ENCODE data around the gene TMEM14A.

The TMEM14A gene

GRCh38 chr6:52691718-52692117, 20.8 kb downstream of the TMEM14A start:
- no peaks in the 10 kb centered on the region for H3F3A ChIP-seq (ENCODE audit: insufficient read depth, low read length)
- H3K4me1 ChIP-seq (ENCODE audit: insufficient read depth, low read length, severe bottlenecking) = no peaks in the 10 kb centered on the region
- no peaks in the 10 kb centered on the region for H3K27me3 ChIP-seq (ENCODE audit: insufficient read depth, low read length)
- H3K79me2 ChIP-seq (ENCODE audit: insufficient read depth, low read length) = no peaks in the 10 kb centered on the region
- H3K4me3 ChIP-seq (ENCODE audit: low read depth, low read length, poor library complexity, severe bottlenecking) = no peak overlapping the region
- H3K9ac ChIP-seq (ENCODE audit: low read length) = no peak overlapping the region
- H3K4me2 ChIP-seq (ENCODE audit: low read length) = no peak overlapping the region
- H4K20me1 ChIP-seq (ENCODE audit: insufficient read depth, low read length) = no peaks in the 10 kb centered on the region
- H2AFZ ChIP-seq (ENCODE audit: low read length) = no peak overlapping the region
- H3K9me2 ChIP-seq (ENCODE audit: low read depth, low read length) = no peaks in the 10 kb centered on the region
- H3K27ac ChIP-seq (ENCODE audit: low read depth, low read length, poor library complexity, severe bottlenecking) = no peak overlapping the region
- no peaks in the 10 kb centered on the region for H3K9me3 ChIP-seq (ENCODE audit: low read length)
- TF ChIP-seq CTCF (IDR thresholded peaks at IDR 0.05; ENCODE audit: low read length) = no peak
- no peak for TF ChIP-seq EZH2 (IDR thresholded peaks at IDR 0.05; ENCODE audit: borderline replicate concordance, low read length)
- no peaks in the 10 kb centered on the region for H3K36me3 ChIP-seq (ENCODE audit: insufficient read depth, low read length)

GRCh38 chr6:52693773-52694172, 22.9 kb downstream of the TMEM14A start:
- Histone ChIP-seq H3K36me3 (ENCODE audit: insufficient read depth, low read length) (no peaks in the 10 kb centered on the region), H2AFZ (ENCODE audit: low read length) (no peak overlapping the region), H3K9me2 (ENCODE audit: low read depth, low read length) (no peaks in the 10 kb centered on the region), H3K27ac (ENCODE audit: low read depth, low read length, poor library complexity, severe bottlenecking) (no peak overlapping the region), H3K79me2 (ENCODE audit: insufficient read depth, low read length) (no peaks in the 10 kb centered on the region), H3K4me3 (ENCODE audit: low read depth, low read length, poor library complexity, severe bottlenecking) (no peak overlapping the region), H3F3A (ENCODE audit: insufficient read depth, low read length) (no peaks in the 10 kb centered on the region), H3K27me3 (ENCODE audit: insufficient read depth, low read length) (no peaks in the 10 kb centered on the region), H3K4me2 (ENCODE audit: low read length) (no peak overlapping the region), H3K9me3 (ENCODE audit: low read length) (no peaks in the 10 kb centered on the region), H3K9ac (ENCODE audit: low read length) (no peak overlapping the region), H3K4me1 (ENCODE audit: insufficient read depth, low read length, severe bottlenecking) (no peaks in the 10 kb centered on the region), H4K20me1 (ENCODE audit: insufficient read depth, low read length) (no peaks in the 10 kb centered on the region)
- TF ChIP-seq CTCF (IDR thresholded peaks at IDR 0.05; ENCODE audit: low read length) (no peak), EZH2 (IDR thresholded peaks at IDR 0.05; ENCODE audit: borderline replicate concordance, low read length) (no peak)

- H3K36me3 ChIP-seq (ENCODE audit: insufficient read depth, low read length) = no peaks in the 10 kb centered on the region
- no peak overlapping the region for H3K4me2 ChIP-seq (ENCODE audit: low read length)
- H3K4me1 ChIP-seq (ENCODE audit: insufficient read depth, low read length, severe bottlenecking) = no peaks in the 10 kb centered on the region
- no peak overlapping the region for H3K4me3 ChIP-seq (ENCODE audit: low read depth, low read length, poor library complexity, severe bottlenecking)
- no peaks in the 10 kb centered on the region for H3K79me2 ChIP-seq (ENCODE audit: insufficient read depth, low read length)
- H3K9ac ChIP-seq (ENCODE audit: low read length) = no peak overlapping the region
- no peaks in the 10 kb centered on the region for H3F3A ChIP-seq (ENCODE audit: insufficient read depth, low read length)
- no peak for TF ChIP-seq CTCF (IDR thresholded peaks at IDR 0.05; ENCODE audit: low read length)
- TF ChIP-seq EZH2 (IDR thresholded peaks at IDR 0.05; ENCODE audit: borderline replicate concordance, low read length) = no peak
- no peaks in the 10 kb centered on the region for H3K27me3 ChIP-seq (ENCODE audit: insufficient read depth, low read length)
- no peak overlapping the region for H3K27ac ChIP-seq (ENCODE audit: low read depth, low read length, poor library complexity, severe bottlenecking)
- H2AFZ ChIP-seq (ENCODE audit: low read length) = no peak overlapping the region
- no peaks in the 10 kb centered on the region for H3K9me2 ChIP-seq (ENCODE audit: low read depth, low read length)
- no peaks in the 10 kb centered on the region for H4K20me1 ChIP-seq (ENCODE audit: insufficient read depth, low read length)
- H3K9me3 ChIP-seq (ENCODE audit: low read length) = no peaks in the 10 kb centered on the region
Observed at GRCh38 chr6:52694404-52694803, 23.5 kb downstream of the TMEM14A start.
